IPS-18a (cell line): ENCODE results near the gene PIR.
A peak's percentile ranks its signal among the peaks of the same experiment; 100 is the strongest.

Experiments
- H3K27ac ChIP-seq: one replicate; pipeline ENCODE4 v1.5.1; 2013; ENCODE audit warnings: low read length
- H3K27me3 ChIP-seq: one replicate; pipeline ENCODE4 v1.6.1; 2013; ENCODE audit warnings: mild to moderate bottlenecking, low read length; ENCODE audit not compliant: control insufficient read depth, insufficient read depth
- H3K36me3 ChIP-seq: one replicate; pipeline ENCODE4 v1.6.1; 2013; ENCODE audit warnings: low read depth, low read length; ENCODE audit not compliant: control insufficient read depth
- H3K4me1 ChIP-seq: one replicate; pipeline ENCODE4 v1.6.1; 2013; ENCODE audit warnings: low read depth, low read length; ENCODE audit not compliant: control insufficient read depth
- H3K4me3 ChIP-seq: one replicate; pipeline ENCODE4 v1.5.1; 2013; ENCODE audit warnings: low read length
- H3K9ac ChIP-seq: one replicate; pipeline ENCODE4 v1.6.1; 2013; ENCODE audit warnings: mild to moderate bottlenecking, low read length, moderate library complexity
- H3K9me3 ChIP-seq: one replicate; pipeline ENCODE4 v1.6.1; 2013; ENCODE audit warnings: low read depth, low read length; ENCODE audit not compliant: control insufficient read depth

The PIR gene

DNA sequence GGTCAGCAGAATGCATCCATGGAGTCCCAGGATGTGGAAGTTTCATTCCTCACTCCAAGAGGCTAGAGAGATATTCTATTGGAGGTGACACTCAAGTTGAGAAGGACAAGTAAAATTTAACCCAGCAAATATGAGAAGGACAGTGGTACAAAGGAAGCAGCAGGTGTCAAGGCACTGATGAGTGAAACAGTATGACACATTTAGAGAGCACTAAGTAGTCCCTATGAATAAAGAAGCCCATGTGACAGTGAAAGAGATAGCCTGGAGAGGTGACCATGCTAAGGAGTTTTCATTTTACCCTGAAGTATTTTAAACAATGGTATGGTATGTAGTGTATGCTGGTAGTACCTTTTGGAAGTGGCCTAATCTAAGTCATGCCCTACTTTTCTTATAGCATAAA lies 16.7 kb upstream of the PIR start:
- H3K9me3 ChIP-seq, result no peaks in the 10 kb centered on the region
- no peak overlapping the region for H3K4me3 ChIP-seq
- no peaks in the 10 kb centered on the region for H3K36me3 ChIP-seq
- no peak overlapping the region for H3K9ac ChIP-seq
- no peaks in the 10 kb centered on the region for H3K27me3 ChIP-seq
- no peak overlapping the region for H3K27ac ChIP-seq
- H3K4me1 ChIP-seq, result peaks cover 4% of the 10 kb centered on the region

GRCh38 chrX:15507005-15507404 lies 13.9 kb upstream of the PIR start:
- Histone ChIP-seq H3K27me3 (no peaks in the 10 kb centered on the region), H3K27ac (no peak overlapping the region), H3K9me3 (no peaks in the 10 kb centered on the region), H3K4me1 (peaks cover 8% of the 10 kb centered on the region), H3K36me3 (no peaks in the 10 kb centered on the region), H3K4me3 (no peak overlapping the region), H3K9ac (no peak overlapping the region)

DNA sequence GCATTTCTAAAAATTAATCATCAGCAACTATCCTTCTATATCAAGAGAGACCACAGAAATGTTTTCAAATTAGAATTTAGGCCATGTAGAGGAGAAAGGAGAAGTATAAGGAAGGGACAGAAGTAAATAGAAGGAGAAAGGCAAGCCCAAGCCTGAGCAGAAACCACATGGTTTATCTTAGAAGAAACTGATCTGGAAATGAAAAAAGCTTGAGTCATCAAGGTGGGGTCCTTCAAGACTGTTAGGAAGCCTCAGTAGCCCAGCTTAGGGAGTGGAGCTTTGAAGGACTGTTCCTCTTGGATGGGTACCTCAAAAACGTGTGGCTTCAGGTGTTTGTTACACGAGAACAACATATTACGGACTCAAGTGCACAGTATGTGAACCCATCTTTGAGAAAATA lies 12.0 kb upstream of the PIR start:
- peaks cover 8% of the 10 kb centered on the region for H3K4me1 ChIP-seq
- no peaks in the 10 kb centered on the region for H3K27me3 ChIP-seq
- H3K4me3 ChIP-seq, result no peak overlapping the region
- no peaks in the 10 kb centered on the region for H3K9me3 ChIP-seq
- H3K27ac ChIP-seq, result no peak overlapping the region
- no peak overlapping the region for H3K9ac ChIP-seq
- no peaks in the 10 kb centered on the region for H3K36me3 ChIP-seq

DNA sequence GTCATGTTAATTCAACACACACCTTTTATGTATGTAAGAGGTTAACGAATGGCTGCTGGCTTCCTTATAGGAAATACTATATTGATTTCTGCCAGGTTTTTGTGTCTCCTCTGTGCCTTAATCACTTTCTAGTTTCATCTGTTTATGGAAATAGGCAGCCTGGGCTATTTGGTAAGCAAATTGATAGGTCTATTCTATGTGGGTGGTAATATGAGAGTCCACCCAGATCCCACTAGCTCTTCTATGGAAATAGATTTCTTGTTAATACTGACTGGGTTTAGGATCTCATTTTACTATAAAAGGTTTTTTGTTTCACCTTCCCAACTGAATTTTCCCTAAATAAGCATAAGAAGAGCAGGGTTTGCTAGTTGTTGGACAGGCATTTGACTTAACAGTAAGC lies 11.5 kb upstream of the PIR start:
- Histone ChIP-seq H3K4me3 (no peak overlapping the region), H3K9ac (no peak overlapping the region), H3K4me1 (peaks cover 8% of the 10 kb centered on the region), H3K27me3 (no peaks in the 10 kb centered on the region), H3K36me3 (no peaks in the 10 kb centered on the region), H3K9me3 (no peaks in the 10 kb centered on the region), H3K27ac (no peak overlapping the region)

GRCh38 chrX:15501506-15501905 lies 8.4 kb upstream of the PIR start:
- Histone ChIP-seq H3K36me3 (no peaks in the 10 kb centered on the region), H3K4me3 (no peak overlapping the region), H3K27ac (no peak overlapping the region), H3K9me3 (no peaks in the 10 kb centered on the region), H3K27me3 (no peaks in the 10 kb centered on the region), H3K4me1 (peaks cover 8% of the 10 kb centered on the region), H3K9ac (no peak overlapping the region)

- Histone ChIP-seq H3K4me3 (no peak within 1 kb of the TSS), H3K9me3 (no peaks in the 10 kb centered on the region), H3K27me3 (no peaks in the 10 kb centered on the region), H3K36me3 (no peaks in the 10 kb centered on the region), H3K4me1 (peaks cover 8% of the 10 kb centered on the region), H3K9ac (no peak within 1 kb of the TSS), H3K27ac (no peak within 1 kb of the TSS)
These were observed 7.4 kb upstream of the PIR start, which contains the start of gene BMX for GRCh38 chrX:15500497-15500966. BMX (plus strand) TSS chrX:15500807; CDS start chrX:15508354, 7,547 bp downstream.

GRCh38 chrX:15499976-15500375 lies 6.8 kb upstream of the PIR start:
- Histone ChIP-seq H3K9ac (no peak overlapping the region), H3K27me3 (no peaks in the 10 kb centered on the region), H3K9me3 (no peaks in the 10 kb centered on the region), H3K4me1 (peaks cover 5% of the 10 kb centered on the region), H3K36me3 (no peaks in the 10 kb centered on the region), H3K4me3 (no peak overlapping the region), H3K27ac (no peak overlapping the region)

GRCh38 chrX:15498741-15499140 lies 5.6 kb upstream of the PIR start:
- H3K27ac ChIP-seq, result no peak overlapping the region
- no peaks in the 10 kb centered on the region for H3K9me3 ChIP-seq
- no peak overlapping the region for H3K4me3 ChIP-seq
- H3K27me3 ChIP-seq, result no peaks in the 10 kb centered on the region
- no peaks in the 10 kb centered on the region for H3K36me3 ChIP-seq
- no peak overlapping the region for H3K9ac ChIP-seq
- peaks cover 3% of the 10 kb centered on the region for H3K4me1 ChIP-seq

DNA sequence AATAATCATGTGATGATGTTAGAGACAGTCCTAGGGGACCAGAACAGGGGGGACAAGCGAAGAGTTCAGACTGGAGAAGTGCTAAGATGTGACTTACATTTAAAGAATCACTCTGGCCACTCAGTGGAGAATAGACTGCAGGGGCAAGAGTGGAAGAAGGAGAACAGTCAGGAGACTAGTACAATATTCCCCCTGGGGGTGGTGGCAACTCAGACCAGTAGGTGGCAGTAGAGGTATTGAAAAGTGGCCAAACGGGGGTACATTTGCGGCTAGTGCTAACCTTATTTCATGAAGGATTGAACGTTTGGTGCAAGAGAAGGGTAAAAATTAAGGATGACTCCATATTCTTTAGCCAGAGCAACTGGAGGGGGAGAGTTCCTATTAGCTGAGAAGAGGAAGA lies 4.7 kb upstream of the PIR start:
- Histone ChIP-seq H3K36me3 (no peaks in the 10 kb centered on the region), H3K9ac (no peak overlapping the region), H3K4me1 (peaks cover 5% of the 10 kb centered on the region), H3K4me3 (no peak overlapping the region), H3K9me3 (no peaks in the 10 kb centered on the region), H3K27ac (no peak overlapping the region), H3K27me3 (no peaks in the 10 kb centered on the region)

DNA sequence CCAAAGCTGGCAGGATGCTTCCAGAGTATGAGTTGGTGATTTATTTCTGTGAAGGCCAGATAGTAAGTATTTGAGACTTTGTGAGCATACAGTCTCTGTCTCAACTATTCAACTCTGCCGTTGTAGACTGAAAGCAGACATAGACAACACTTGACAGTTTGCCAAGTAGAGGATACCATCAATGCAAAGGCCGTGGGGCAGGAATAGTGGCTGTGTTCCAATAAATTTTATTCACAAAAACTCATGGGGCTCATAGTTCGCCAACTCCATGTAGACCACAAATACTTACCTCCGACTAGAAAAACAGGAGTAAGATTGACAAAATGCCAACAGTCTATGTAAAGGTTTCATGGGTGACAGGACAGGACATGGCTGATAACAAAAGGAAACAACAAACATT lies 3.7 kb upstream of the PIR start:
- H3K4me1 ChIP-seq, result peaks cover 14% of the 10 kb centered on the region
- no peak overlapping the region for H3K9ac ChIP-seq
- H3K27me3 ChIP-seq, result no peaks in the 10 kb centered on the region
- no peak overlapping the region for H3K4me3 ChIP-seq
- H3K9me3 ChIP-seq, result no peaks in the 10 kb centered on the region
- no peak overlapping the region for H3K27ac ChIP-seq
- no peaks in the 10 kb centered on the region for H3K36me3 ChIP-seq

GRCh38 chrX:15495801-15496200 lies 2.7 kb upstream of the PIR start:
- H3K27ac ChIP-seq, result no peak overlapping the region
- no peak overlapping the region for H3K4me3 ChIP-seq
- H3K4me1 ChIP-seq, result peaks cover 17% of the 10 kb centered on the region
- no peaks in the 10 kb centered on the region for H3K27me3 ChIP-seq
- no peaks in the 10 kb centered on the region for H3K9me3 ChIP-seq
- no peak overlapping the region for H3K9ac ChIP-seq
- H3K36me3 ChIP-seq, result no peaks in the 10 kb centered on the region

GRCh38 chrX:15492469-15492868 lies 664 bp downstream of the PIR start:
- Histone ChIP-seq H3K4me3 (peak overlapping the region; percentile 61), H3K27me3 (no peaks in the 10 kb centered on the region), H3K27ac (peak overlapping the region; percentile 65), H3K36me3 (peaks cover 3% of the 10 kb centered on the region), H3K4me1 (peaks cover 17% of the 10 kb centered on the region), H3K9me3 (no peaks in the 10 kb centered on the region), H3K9ac (peak overlapping the region; percentile 71)
